ENCODE data around the gene EYS.
"Not testable (repeated sequence)": the region's sequence is repeated elsewhere in the genome, so short reads cannot be mapped to it uniquely, and the experiment has no call there.

EYS gene

DNA sequence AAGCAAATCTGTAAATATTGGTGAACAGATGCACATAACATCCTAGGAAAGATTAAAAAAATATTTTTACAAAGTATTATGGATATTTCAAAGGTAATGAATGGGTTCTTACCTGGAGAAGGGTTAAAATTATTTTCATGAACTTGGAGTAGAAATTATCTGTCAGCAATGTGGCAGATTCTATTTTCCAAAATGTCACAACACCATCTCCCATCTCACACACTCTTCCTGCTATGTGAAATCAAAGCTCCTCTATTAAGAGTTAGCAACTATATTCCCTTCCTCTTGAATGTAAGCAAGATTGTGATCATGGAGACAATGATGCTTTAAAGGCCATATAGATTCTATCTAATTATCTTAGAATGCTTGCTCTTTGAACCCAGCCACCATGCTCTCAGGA, 304.5 kb downstream of the EYS start:
- in situ Hi-C loops (cut with MboI; ENCODE audit: low pct_unique_long_range_greater_than_20kb, low sequenced_read_pairs, unreplicated experiment), result no loop called here
- no peak for TF ChIP-seq CTCF (IDR thresholded peaks at IDR 0.05; ENCODE audit: extremely low read depth, insufficient read depth, missing control alignments)
- DNase-seq (ENCODE audit: low spot score), result no peak

- TF ChIP-seq CTCF (IDR thresholded peaks at IDR 0.05; ENCODE audit: extremely low read depth, insufficient read depth, missing control alignments), result no peak
- no peak for DNase-seq (ENCODE audit: low spot score)
- in situ Hi-C loops (cut with MboI; ENCODE audit: low pct_unique_long_range_greater_than_20kb, low sequenced_read_pairs, unreplicated experiment), result no loop called here
These were observed 307.5 kb downstream of the EYS start for GRCh38 chr6:65399355-65400084.

- in situ Hi-C loops (cut with MboI; ENCODE audit: low pct_unique_long_range_greater_than_20kb, low sequenced_read_pairs, unreplicated experiment), result no loop called here
- no peak for TF ChIP-seq CTCF (IDR thresholded peaks at IDR 0.05; ENCODE audit: extremely low read depth, insufficient read depth, missing control alignments)
- DNase-seq (ENCODE audit: low spot score), result no peak
These were observed 308.2 kb downstream of the EYS start for GRCh38 chr6:65398851-65399250.

- in situ Hi-C loops (cut with MboI; ENCODE audit: low pct_unique_long_range_greater_than_20kb, low sequenced_read_pairs, unreplicated experiment), result no loop called here
- no peak for TF ChIP-seq CTCF (IDR thresholded peaks at IDR 0.05; ENCODE audit: extremely low read depth, insufficient read depth, missing control alignments)
- no peak for DNase-seq (ENCODE audit: low spot score)
These were observed 356.5 kb downstream of the EYS start for GRCh38 chr6:65350530-65350929.

DNA sequence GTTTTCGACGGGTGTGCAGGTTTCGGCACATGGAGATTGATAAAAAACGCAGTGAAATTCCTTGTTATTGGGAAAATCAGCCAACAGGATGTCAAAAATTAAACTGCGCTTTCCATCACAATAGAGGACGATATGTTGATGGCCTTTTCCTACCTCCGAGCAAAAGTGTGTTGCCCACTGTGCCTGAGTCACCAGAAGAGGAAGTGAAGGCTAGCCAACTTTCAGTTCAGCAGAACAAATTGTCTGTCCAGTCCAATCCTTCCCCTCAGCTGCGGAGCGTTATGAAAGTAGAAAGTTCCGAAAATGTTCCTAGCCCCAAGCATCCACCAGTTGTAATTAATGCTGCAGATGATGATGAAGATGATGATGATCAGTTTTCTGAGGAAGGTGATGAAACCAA, 404.4 kb downstream of the EYS start:
- DNase-seq (ENCODE audit: low spot score); in situ Hi-C loops (cut with MboI; ENCODE audit: low pct_unique_long_range_greater_than_20kb, low sequenced_read_pairs, unreplicated experiment): not testable (repeated sequence)

GRCh38 chr6:65299236-65299635, 407.8 kb downstream of the EYS start:
- TF ChIP-seq CTCF (IDR thresholded peaks at IDR 0.05; ENCODE audit: extremely low read depth, insufficient read depth, missing control alignments), result no peak
- in situ Hi-C loops (cut with MboI; ENCODE audit: low pct_unique_long_range_greater_than_20kb, low sequenced_read_pairs, unreplicated experiment), result no loop called here
- no peak for DNase-seq (ENCODE audit: low spot score)

- no peak for DNase-seq (ENCODE audit: low spot score)
- TF ChIP-seq CTCF (IDR thresholded peaks at IDR 0.05; ENCODE audit: extremely low read depth, insufficient read depth, missing control alignments), result no peak
- in situ Hi-C loops (cut with MboI; ENCODE audit: low pct_unique_long_range_greater_than_20kb, low sequenced_read_pairs, unreplicated experiment), result no loop called here
These were observed 411.2 kb downstream of the EYS start for GRCh38 chr6:65295812-65296211.
